ENCODE data around the gene KRTAP3-3.
"Not testable (repeated sequence)": the region's sequence is repeated elsewhere in the genome, so short reads cannot be mapped to it uniquely, and the experiment has no call there.

Gene KRTAP3-3

GRCh38 chr17:40993839-40994238, at the start of gene KRTAP3-3:
KRTAP3-3 (minus strand) TSS chr17:40994164; CDS start chr17:40994097, 67 bp downstream.
- Histone ChIP-seq H3K36me3 (ENCODE audit: control insufficient read depth, insufficient read depth, low read length) (no peaks in the 10 kb centered on the region), H3K27me3 (ENCODE audit: control insufficient read depth, insufficient read depth, low read length) (no peaks in the 10 kb centered on the region), H3K27ac (ENCODE audit: low read depth, low read length) (no peak within 1 kb of the TSS), H3K4me3 (ENCODE audit: low read length) (no peak within 1 kb of the TSS), H3K4me1 (ENCODE audit: control insufficient read depth, insufficient read depth, low read length) (no peaks in the 10 kb centered on the region), H3K9ac (ENCODE audit: low read length) (no peak within 1 kb of the TSS)

DNA sequence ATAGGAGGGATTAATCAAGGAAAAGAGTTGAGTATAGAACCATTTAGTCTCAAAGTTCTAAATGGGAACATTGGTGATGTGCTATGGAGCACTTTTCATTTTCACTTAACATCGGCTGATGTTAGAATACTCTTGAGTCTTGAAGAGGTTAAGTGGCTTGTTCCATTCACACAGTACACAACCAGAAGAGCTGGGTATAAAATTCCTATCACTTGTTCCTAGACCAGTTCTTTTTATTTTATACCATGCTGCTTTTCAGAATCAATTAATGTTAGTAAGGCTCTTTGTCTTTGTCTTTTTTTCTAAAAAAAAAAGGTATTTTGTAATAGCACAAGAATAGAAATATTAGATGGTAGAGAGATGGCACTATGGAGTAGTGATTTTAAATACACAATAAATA, 49.0 kb upstream of the KRTAP3-3 start:
- Histone ChIP-seq H3K27me3 (ENCODE audit: control insufficient read depth, insufficient read depth, low read length) (no peaks in the 10 kb centered on the region), H3K9ac (ENCODE audit: low read length) (no peak overlapping the region), H3K27ac (ENCODE audit: low read depth, low read length) (no peak overlapping the region), H3K4me3 (ENCODE audit: low read length) (no peak overlapping the region), H3K4me1 (ENCODE audit: control insufficient read depth, insufficient read depth, low read length) (no peaks in the 10 kb centered on the region), H3K36me3 (ENCODE audit: control insufficient read depth, insufficient read depth, low read length) (no peaks in the 10 kb centered on the region)

DNA sequence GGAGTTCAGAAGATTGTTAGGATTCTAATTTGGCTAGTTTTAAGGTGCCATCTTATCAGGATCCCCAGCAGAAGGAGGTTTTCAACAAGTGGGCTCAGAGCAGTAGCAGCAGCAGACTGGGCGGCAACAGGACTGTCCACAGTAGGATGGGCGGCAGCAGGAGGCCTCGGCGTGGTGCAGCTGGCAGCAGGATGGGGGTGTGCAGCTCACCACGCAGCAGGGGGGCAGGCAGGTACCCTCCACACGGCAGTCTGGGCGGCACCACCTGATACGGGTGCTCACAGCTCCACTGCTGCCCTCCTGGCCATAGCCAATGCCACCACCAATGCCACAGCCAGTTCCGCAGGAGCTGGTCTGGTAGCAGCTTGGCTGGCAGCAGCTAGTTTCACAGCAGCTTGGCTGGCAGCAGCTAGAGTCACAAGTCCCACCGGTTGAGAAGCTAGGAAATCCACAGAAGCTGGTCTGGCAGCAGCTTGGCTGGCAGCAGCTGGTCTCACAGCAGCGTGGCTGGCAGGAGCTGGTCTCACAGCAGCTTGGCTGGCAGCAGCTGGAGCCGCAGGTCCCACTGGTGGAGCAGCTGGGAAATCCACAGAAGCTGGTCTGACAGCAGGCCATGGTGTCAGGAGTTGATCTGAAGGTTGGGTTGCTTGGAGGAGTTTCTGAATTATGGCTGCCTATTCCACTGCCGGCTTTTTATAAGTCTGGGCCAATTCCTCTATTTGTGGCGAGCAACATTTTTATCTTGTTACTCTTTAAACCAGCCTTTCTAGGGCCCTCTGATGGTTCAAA, 47.0 kb upstream of the KRTAP3-3 start, which contains the start of gene KRTAP1-1:
Gene KRTAP1-1, minus strand, starts transcription at position 668 of the 789 bp plus-strand sequence. Its CDS starts 53 bp downstream, at position 615.
- not testable (repeated sequence) for H3K27me3 ChIP-seq (ENCODE audit: control insufficient read depth, insufficient read depth, low read length); H3K4me1 ChIP-seq (ENCODE audit: control insufficient read depth, insufficient read depth, low read length); H3K4me3 ChIP-seq (ENCODE audit: low read length); H3K27ac ChIP-seq (ENCODE audit: low read depth, low read length); H3K36me3 ChIP-seq (ENCODE audit: control insufficient read depth, insufficient read depth, low read length); H3K9ac ChIP-seq (ENCODE audit: low read length)

DNA sequence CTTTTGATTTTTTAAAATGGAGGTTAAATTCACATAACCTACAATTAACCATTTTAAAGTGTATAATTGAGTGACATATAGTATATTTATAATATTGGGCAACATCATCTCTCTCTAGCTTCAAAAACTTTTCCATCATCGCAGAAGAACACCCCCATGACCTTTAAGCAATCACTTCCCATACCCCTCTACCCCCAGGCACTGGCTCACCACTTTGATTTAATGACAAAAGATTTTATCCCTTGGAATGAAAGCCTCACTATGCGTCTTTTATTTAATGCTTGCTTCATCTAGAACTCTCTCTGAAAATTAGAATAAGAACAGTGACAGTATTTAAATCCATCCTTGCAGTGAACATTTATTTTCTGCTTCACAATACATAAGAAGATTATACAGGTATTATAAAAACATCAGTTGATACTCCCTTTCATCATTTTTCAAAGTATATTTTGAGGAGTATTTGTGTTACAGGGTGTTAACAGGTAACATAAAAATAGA, 43.9 kb upstream of the KRTAP3-3 start:
- H3K36me3 ChIP-seq (ENCODE audit: control insufficient read depth, insufficient read depth, low read length), result no peaks in the 10 kb centered on the region
- H3K27ac ChIP-seq (ENCODE audit: low read depth, low read length), result no peak overlapping the region
- no peaks in the 10 kb centered on the region for H3K27me3 ChIP-seq (ENCODE audit: control insufficient read depth, insufficient read depth, low read length)
- no peaks in the 10 kb centered on the region for H3K4me1 ChIP-seq (ENCODE audit: control insufficient read depth, insufficient read depth, low read length)
- no peak overlapping the region for H3K9ac ChIP-seq (ENCODE audit: low read length)
- H3K4me3 ChIP-seq (ENCODE audit: low read length), result no peak overlapping the region

- not testable (repeated sequence) for H3K36me3 ChIP-seq (ENCODE audit: control insufficient read depth, insufficient read depth, low read length); H3K27me3 ChIP-seq (ENCODE audit: control insufficient read depth, insufficient read depth, low read length); H3K27ac ChIP-seq (ENCODE audit: low read depth, low read length); H3K4me1 ChIP-seq (ENCODE audit: control insufficient read depth, insufficient read depth, low read length); H3K9ac ChIP-seq (ENCODE audit: low read length); H3K4me3 ChIP-seq (ENCODE audit: low read length)
Observed at GRCh38 chr17:41034346-41034935, 40.5 kb upstream of the KRTAP3-3 start, which contains the start of gene KRTAP1-3. KRTAP1-3 (minus strand) TSS chr17:41034874; CDS start chr17:41034821, 53 bp downstream.

DNA sequence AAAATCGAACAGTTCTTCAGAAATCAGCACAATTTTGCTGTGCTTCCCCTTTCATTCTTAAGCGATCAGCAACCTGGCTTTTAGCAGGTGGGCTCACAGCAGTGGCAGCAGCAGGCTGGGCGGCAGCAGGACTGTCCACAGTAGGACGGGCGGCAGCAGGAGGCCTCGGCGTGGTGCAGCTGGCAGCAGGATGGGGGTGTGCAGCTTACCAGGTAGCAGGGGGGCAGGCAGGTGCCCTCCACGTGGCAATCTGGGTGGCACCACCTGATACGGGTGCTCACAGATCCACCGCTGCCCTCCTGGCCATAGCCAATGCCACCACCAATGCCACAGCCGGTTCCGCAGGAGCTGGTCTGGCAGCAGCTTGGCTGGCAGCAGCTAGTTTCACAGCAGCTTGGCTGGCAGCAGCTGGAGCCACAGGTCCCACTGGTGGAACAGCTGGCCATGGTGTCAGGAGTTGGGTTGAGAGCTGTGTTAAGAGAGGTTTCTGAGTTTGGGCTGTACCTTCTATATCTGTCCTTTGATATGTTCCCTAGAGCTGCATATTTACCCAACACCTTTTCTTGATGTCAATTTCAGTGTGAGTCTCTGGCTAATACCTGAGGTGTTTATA, 35.8 kb upstream of the KRTAP3-3 start, which contains the start of gene KRTAP1-4:
Gene KRTAP1-4, minus strand, starts transcription at position 563 of the 613 bp plus-strand sequence. Its CDS starts 117 bp downstream, at position 446.
- Histone ChIP-seq H3K27me3 (ENCODE audit: control insufficient read depth, insufficient read depth, low read length) (no peaks in the 10 kb centered on the region), H3K36me3 (ENCODE audit: control insufficient read depth, insufficient read depth, low read length) (no peaks in the 10 kb centered on the region)

DNA sequence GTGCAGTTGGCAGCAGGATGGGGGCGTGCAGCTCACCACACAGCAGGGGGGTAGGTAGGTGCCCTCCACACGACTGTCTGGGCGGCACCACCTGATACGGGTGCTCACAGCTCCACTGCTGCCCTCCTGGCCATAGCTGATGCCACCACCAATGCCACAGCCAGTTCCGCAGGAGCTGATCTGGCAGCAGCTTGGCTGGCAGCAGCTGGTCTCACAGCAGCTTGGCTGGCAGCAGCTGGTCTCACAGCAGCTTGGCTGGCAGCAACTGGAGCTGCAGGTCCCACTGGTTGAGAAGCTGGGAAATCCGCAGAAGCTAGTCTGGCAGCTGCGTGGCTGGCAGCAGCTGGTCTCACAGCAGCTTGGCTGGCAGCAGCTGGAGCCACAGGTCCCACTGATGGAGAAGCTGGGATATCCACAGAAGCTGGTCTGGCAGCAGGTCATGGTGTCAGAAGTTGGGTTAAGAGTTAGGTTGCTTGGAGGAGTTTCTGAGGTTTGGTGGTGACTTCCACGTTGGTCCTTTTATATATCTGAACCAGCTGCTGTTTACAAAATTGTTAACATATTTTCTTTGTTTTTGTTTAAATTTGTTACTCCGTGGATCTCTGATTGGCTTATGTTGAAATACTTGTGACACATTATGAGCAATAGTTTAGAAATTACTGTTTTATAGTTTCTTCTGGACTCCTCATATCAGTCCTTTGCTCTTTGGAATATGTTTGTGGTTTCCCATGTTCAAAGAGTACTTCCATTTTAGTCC, 32.9 kb upstream of the KRTAP3-3 start, which contains the start of gene KRTAP1-5:
Gene KRTAP1-5, minus strand, starts transcription at position 494 of the 757 bp plus-strand sequence. Its CDS starts 53 bp downstream, at position 441.
- Histone ChIP-seq H3K27ac (ENCODE audit: low read depth, low read length) (no peak within 1 kb of the TSS), H3K4me1 (ENCODE audit: control insufficient read depth, insufficient read depth, low read length) (no peaks in the 10 kb centered on the region), H3K36me3 (ENCODE audit: control insufficient read depth, insufficient read depth, low read length) (no peaks in the 10 kb centered on the region), H3K4me3 (ENCODE audit: low read length) (no peak within 1 kb of the TSS), H3K9ac (ENCODE audit: low read length) (no peak within 1 kb of the TSS), H3K27me3 (ENCODE audit: control insufficient read depth, insufficient read depth, low read length) (no peaks in the 10 kb centered on the region)

More for the DNA sequence above, 35.8 kb upstream of the KRTAP3-3 start, which contains the start of gene KRTAP1-4:
- Histone ChIP-seq H3K27ac (ENCODE audit: low read depth, low read length) (no peak within 1 kb of the TSS), H3K9ac (ENCODE audit: low read length) (no peak within 1 kb of the TSS), H3K4me1 (ENCODE audit: control insufficient read depth, insufficient read depth, low read length) (no peaks in the 10 kb centered on the region), H3K4me3 (ENCODE audit: low read length) (no peak within 1 kb of the TSS)

DNA sequence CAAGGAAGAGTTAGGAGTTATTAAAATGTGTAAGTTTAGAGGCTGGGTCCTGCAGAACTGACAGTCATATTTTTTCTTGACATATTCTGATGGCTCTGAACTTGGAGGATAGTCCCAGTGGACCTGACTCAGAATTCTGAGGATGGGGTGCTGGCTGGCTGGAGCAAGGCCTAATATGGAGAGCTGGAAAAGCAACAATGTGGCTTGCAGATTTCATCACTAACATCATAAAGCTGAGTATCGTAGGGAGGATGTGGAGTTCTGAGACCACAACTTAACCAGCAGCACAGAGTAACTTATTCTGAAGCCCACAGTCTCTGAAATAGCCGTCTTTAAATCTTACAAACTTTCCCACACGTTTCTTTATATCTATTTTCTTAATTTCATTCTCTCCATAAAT, 30.7 kb upstream of the KRTAP3-3 start:
- H3K36me3 ChIP-seq (ENCODE audit: control insufficient read depth, insufficient read depth, low read length), result no peaks in the 10 kb centered on the region
- no peak overlapping the region for H3K27ac ChIP-seq (ENCODE audit: low read depth, low read length)
- H3K9ac ChIP-seq (ENCODE audit: low read length), result no peak overlapping the region
- H3K27me3 ChIP-seq (ENCODE audit: control insufficient read depth, insufficient read depth, low read length), result no peaks in the 10 kb centered on the region
- no peak overlapping the region for H3K4me3 ChIP-seq (ENCODE audit: low read length)
- no peaks in the 10 kb centered on the region for H3K4me1 ChIP-seq (ENCODE audit: control insufficient read depth, insufficient read depth, low read length)

DNA sequence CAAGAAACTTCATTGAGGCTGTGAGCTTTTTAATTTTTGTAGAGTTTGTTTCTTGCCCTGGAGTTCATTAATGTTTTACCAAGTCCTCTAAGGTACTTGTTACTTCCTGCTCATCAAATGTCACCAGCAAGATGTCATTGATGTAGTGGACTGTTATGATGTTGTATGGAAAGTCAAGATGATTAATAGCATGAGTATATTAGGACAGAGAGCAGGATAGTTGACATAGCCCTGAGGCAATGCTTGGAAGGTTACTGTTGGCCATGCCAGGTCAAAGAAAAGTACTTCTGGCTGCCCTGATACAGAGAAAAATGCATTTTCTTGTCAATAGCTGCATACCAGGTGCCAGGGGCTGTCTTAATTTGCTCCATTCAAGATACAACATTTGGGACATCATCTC, 26.4 kb upstream of the KRTAP3-3 start:
- Histone ChIP-seq H3K4me3 (ENCODE audit: low read length) (no peak overlapping the region), H3K4me1 (ENCODE audit: control insufficient read depth, insufficient read depth, low read length) (no peaks in the 10 kb centered on the region), H3K27me3 (ENCODE audit: control insufficient read depth, insufficient read depth, low read length) (no peaks in the 10 kb centered on the region), H3K36me3 (ENCODE audit: control insufficient read depth, insufficient read depth, low read length) (no peaks in the 10 kb centered on the region), H3K9ac (ENCODE audit: low read length) (no peak overlapping the region), H3K27ac (ENCODE audit: low read depth, low read length) (no peak overlapping the region)

- H3K36me3 ChIP-seq (ENCODE audit: control insufficient read depth, insufficient read depth, low read length), result no peaks in the 10 kb centered on the region
- H3K4me3 ChIP-seq (ENCODE audit: low read length), result no peak overlapping the region
- H3K9ac ChIP-seq (ENCODE audit: low read length), result no peak overlapping the region
- H3K27ac ChIP-seq (ENCODE audit: low read depth, low read length), result no peak overlapping the region
- no peaks in the 10 kb centered on the region for H3K4me1 ChIP-seq (ENCODE audit: control insufficient read depth, insufficient read depth, low read length)
- H3K27me3 ChIP-seq (ENCODE audit: control insufficient read depth, insufficient read depth, low read length), result no peaks in the 10 kb centered on the region
Observed at GRCh38 chr17:41019415-41019814, 25.5 kb upstream of the KRTAP3-3 start.

GRCh38 chr17:41018541-41018940, 24.6 kb upstream of the KRTAP3-3 start:
- no peaks in the 10 kb centered on the region for H3K4me1 ChIP-seq (ENCODE audit: control insufficient read depth, insufficient read depth, low read length)
- H3K4me3 ChIP-seq (ENCODE audit: low read length), result no peak overlapping the region
- no peak overlapping the region for H3K9ac ChIP-seq (ENCODE audit: low read length)
- H3K36me3 ChIP-seq (ENCODE audit: control insufficient read depth, insufficient read depth, low read length), result no peaks in the 10 kb centered on the region
- H3K27ac ChIP-seq (ENCODE audit: low read depth, low read length), result no peak overlapping the region
- H3K27me3 ChIP-seq (ENCODE audit: control insufficient read depth, insufficient read depth, low read length), result no peaks in the 10 kb centered on the region
